Stimulated activated CD4-positive, alpha-beta T cell treated with anti-CD3 and anti-CD28 coated beads, TNF-alpha, amount 100 ng/mL, for 4 hours (primary cell): Measurements from ENCODE around the gene VIPR2.

Source experiments
- DNase-seq, 3 experiments: peaks; one replicate each; pipeline ENCODE4 v3.0.0-alpha.2; 2020; ENCODE audit warnings: low read depth in 3 of 3

VIPR2 gene

GRCh38 chr7:159026271-159027055, 118.2 kb downstream of the VIPR2 start:
- no peak for DNase-seq

- DNase-seq, result no peak
Observed at GRCh38 chr7:159025161-159025779, 119.4 kb downstream of the VIPR2 start.

GRCh38 chr7:159024280-159024951, 120.3 kb downstream of the VIPR2 start:
- no peak for DNase-seq

DNA sequence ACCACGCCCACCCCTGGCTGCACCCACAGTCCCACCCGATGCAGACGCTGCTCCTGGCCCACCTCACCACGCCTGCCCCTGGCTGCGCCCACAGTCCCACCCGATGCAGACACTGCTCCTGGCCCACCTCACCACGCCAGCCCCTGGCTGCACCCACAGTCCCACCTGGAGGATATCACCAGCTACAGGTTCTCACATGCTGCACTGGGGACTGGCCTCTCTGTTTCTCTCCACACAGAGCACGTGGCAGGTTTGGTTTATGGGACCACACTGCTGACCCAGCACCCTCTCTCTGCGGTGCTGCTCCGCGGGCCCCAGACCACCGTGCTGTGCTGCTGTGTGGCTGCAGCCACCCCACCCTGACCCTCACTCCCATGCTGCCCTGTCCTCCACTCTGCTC, 120.9 kb downstream of the VIPR2 start:
- no peak for DNase-seq

DNA sequence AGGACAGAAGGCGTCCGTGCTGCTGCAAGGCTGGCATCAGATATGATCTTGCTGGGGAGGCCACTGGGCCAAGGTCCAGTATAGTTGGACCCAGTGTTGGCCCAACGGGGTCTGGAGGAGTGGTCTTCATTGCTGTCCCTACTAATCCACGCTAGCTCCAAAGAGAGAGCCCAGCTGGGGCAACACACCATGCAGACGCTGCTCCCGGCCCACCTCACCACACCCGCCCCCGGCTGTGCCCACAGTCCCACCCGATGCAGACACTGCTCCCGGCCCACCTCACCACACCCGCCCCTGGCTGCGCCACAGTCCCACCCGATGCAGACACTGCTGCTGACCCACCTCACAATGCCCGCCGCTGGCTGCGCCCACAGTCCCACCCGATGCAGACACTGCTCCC, 121.5 kb downstream of the VIPR2 start:
- no peak for DNase-seq

- no peak for DNase-seq
Observed at GRCh38 chr7:159022238-159022993, 122.3 kb downstream of the VIPR2 start.

- DNase-seq, result no peak
Observed at GRCh38 chr7:159020987-159021386, 123.7 kb downstream of the VIPR2 start.

DNA sequence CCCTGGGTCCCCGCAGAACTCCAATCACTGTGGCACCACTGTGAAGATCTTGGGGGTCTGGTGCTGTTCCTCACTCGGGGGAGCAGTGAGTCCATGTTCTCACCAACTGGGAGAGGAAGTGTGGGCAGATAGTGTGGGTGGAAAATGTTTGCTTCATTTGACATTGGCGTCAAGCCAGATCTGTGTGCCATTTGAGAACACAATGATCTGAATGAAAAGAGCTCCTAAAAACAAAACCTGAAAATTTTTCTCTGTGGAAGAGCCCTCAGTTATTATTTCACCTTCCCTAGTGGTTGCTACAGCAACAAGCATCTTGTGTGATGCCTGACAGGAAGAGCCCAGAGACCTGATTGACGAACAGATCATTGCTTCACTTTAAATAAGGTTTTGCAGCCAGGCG, 125.6 kb downstream of the VIPR2 start:
- no peak for DNase-seq

GRCh38 chr7:159017741-159018140, 126.9 kb downstream of the VIPR2 start:
- no peak for DNase-seq

DNA sequence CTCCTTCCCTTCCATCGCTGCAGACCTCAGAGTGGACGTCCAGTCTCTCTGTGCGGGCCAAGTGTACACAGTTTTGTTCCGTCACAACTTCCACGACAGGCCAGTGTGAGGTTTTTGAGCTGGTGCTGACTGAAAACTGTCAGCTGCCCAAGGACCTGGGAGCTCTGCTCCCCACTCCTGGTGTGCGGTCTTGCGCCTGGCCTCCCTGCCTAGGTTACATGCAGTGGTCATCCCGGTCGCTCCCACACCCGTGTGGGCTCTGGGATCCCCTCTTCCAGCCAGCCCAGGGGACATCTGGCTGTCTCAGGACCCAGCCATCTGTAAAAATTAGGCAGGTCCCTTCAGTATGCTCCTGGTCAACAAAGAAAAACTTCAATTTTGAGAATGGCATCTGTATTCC, 127.5 kb downstream of the VIPR2 start:
- DNase-seq, result no peak

DNA sequence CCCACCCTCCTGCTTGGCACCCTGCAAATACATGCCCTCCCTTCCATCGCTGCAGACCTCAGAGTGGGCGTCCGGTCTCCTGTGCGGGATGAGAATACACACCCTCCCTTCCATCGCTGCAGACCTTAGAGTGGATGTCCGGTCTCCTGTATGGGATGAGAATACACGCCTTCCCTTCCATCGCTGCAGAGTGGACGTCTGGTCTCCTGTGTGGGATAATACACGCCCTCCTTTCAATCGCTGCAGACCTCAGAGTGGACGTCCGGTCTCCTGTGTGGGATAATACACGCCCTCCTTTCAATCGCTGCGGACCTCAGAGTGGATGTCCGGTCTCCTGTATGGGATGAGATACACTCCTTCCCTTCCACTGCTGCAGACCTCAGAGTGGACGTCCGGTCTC, 128.1 kb downstream of the VIPR2 start:
- DNase-seq, result no peak

- no peak for DNase-seq
Observed at GRCh38 chr7:159015454-159016410, 128.9 kb downstream of the VIPR2 start.

DNA sequence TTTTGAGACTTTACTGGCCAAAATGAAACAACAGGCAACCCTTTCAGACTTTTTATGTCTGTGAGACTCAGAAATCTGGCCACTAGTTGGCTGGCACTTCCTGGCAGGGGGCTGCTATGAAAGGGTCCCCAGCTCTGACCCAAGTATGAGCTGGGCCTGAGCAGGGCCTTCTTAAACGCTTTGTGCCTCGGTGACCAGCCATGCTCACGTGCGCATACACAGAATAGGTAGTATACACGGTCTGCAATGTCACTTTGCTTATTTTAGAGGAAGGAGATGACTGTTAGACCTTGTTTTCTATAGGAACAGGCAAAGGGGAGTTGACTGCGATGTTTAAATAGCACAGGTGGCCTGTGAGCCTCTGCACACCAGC, 129.6 kb downstream of the VIPR2 start:
- DNase-seq, result no peak

GRCh38 chr7:159014297-159015062, 130.2 kb downstream of the VIPR2 start:
- no peak for DNase-seq

- no peak for DNase-seq
Observed at GRCh38 chr7:159013825-159014289, 130.8 kb downstream of the VIPR2 start.

GRCh38 chr7:159013181-159013690, 131.4 kb downstream of the VIPR2 start:
- DNase-seq, result no peak

DNA sequence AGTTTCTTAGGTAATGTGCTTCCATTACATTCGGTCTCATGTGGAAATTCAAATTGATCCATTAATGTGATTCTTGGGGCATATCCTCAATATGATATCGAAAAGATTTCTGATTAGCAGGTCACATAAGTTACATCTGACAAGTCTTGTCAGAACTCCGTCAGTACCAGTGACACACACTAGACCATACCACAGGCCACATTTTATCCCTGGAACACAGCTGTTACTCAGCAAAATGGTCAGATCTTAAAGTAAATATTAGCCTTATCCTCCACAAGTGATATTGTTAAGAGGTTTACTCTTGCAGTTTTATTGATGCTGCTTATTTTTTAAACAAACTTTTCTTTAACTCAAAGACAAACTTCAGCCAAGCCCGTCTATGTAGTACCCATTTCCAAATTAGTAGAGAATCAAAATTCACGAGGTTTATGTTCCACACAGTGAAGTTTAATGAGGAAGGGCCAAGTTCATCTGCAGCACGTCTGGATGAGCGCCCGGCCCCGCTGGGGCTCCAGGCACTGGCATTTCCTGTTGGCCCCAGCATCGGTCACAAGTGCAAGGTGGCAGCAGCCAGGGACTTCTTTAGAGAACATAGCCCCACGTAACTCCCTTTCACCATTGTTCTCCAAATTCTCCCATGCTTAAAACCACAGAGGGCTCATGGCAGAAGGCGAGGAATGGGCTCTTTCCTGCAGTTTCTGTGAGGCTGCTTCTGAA, 132.2 kb downstream of the VIPR2 start:
- DNase-seq, result no peak

- no peak for DNase-seq
Observed at GRCh38 chr7:159011722-159012022, 133.0 kb downstream of the VIPR2 start.

DNA sequence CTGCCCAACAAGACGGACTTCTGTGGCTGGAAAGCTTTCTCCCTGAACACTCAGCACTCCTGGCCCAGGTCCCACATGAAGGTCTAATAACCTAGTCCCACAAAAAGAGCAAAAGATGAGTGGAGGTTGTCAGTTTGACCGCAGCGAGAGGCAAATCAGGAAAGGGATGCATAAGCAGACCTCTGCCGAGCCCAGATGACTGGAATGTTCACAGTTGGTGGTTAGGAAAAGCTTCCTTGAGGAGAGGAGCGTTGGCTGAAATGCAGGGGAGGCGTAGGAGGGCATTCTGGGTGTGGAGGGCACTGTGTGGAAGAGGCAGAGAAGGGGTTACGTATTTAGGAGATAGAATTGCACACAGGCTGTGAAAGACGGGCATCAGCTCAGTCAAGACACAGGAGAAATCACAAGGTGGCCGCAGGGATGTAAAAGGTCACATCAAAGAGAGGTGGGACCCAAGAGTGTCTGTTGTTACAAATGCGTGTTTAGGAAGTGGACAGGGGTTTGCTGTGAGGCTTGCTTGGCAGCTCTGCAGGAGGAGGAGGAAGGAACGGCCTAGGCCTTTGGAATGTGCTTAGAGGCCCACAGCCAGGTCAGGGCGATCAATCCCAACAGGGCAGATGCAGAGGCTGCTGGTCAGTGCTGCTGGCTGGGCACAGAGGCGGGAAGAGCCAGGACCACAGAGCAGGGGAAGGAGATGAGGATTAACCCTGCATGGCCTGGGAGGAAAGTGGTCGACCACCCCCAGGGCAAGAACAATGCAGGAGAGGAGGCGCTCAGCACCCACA, 133.5 kb downstream of the VIPR2 start:
- no peak for DNase-seq
